ENCODE data around the gene KMT5C. TPM values are rescaled to one million over a fixed set of nuclear protein-coding genes. Genes with fewer than 3 reads are reported as not detected.

Gene KMT5C
- total and polyA plus RNA-seq, 7 experiments from 2014 or later: 0.84 to 63.3 (median 23.4) TPM

DNA sequence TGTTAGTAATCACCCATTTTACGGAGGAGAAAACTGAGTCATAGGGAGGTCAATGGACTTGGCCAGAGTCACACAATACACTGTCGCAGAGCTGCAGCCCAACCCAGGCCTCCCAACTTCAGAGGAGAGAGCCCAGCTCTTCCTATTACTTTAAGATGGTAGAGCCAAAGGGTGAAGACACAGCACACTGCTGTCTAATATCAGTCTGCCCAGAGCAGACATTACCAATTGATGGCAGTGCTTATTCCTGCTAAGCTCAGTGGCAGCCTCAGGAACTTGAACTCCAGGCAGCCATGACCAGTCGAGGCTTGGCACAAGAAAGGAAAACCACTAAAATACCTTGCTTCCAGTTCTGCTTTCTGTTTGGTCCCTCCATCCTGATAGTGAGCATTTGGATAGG is 33.0 kb upstream of the KMT5C start:
- CTCF ChIA-PET: no interaction called here
- intact Hi-C loops (cut with micrococcal nuclease): loop anchor here in 1 of 2 donors (10.0 kb wide), 1 partner anchor 162 kb away; the partner anchor contains the start of gene TNNT1
- POLR2A ChIA-PET: interaction anchor here (1.2 to 1.4 kb wide), 2 partner anchors 50 to 102 kb away, joined by 3 read pairs; no protein-coding TSS in a partner anchor
- DNase-seq: no peak
- H3K27me3 Mint-ChIP-seq: no peaks in the 10 kb centered on the region
- no peak overlapping the region for H3K4me3 ChIP-seq (ENCODE audit: low read length)
- peaks cover 0 to 4% of the 10 kb centered on the region in 2 donors for H3K4me1 ChIP-seq (ENCODE audit: control insufficient read depth in 2 of 2, insufficient read depth in 2 of 2, low read length in 2 of 2)
- no peak for ATAC-seq
- H3K36me3 Mint-ChIP-seq: peaks cover 0 to 3% (median 0%) of the 10 kb centered on the region in 5 donors
- peaks cover 0 to 13% (median 9%) of the 10 kb centered on the region in 7 donors for H3K4me1 Mint-ChIP-seq
- H3K9me3 ChIP-seq (ENCODE audit: control insufficient read depth in 2 of 3, low read length in 3 of 3): no peaks in the 10 kb centered on the region
- no peaks in the 10 kb centered on the region for H3K36me3 ChIP-seq (ENCODE audit: control insufficient read depth in 2 of 3, insufficient read depth in 3 of 3, low read length in 3 of 3)
- no peaks in the 10 kb centered on the region for H3K27me3 ChIP-seq (ENCODE audit: control insufficient read depth in 2 of 2, insufficient read depth in 2 of 2, low read length in 2 of 2)
- no peak overlapping the region for H3K27ac Mint-ChIP-seq
- H3K4me3 Mint-ChIP-seq: no peak overlapping the region
- H3K27ac ChIP-seq (ENCODE audit: low read depth, low read length): no peak overlapping the region
- H3K9me3 Mint-ChIP-seq: no peaks in the 10 kb centered on the region

DNA sequence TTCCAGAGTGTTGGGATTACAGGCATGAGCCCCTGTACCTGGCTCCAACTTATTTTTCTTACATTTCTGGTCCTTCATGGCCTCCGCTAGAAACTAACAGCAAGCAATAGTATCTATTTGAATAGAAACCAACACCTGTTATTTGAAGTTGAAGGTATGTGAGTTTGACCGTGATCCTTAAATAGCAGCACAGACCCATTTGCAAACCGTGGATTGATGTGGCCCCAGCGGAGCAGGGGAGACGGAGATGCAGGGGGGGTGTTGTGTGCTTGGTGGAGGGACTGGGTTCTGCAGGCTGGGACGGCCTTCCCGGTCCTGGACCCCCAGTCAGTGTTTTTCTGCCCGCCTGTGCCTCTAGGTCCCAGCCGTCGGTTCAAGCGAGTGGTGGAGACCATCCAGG is 31.4 kb upstream of the KMT5C start:
- intact Hi-C loops (cut with micrococcal nuclease): loop anchor here in 1 of 2 donors (10.0 kb wide), 1 partner anchor 163 kb away; the partner anchor contains the start of gene TNNT1
- Histone ChIP-seq H3K4me1 (ENCODE audit: control insufficient read depth in 2 of 2, insufficient read depth in 2 of 2, low read length in 2 of 2) (no peaks in the 10 kb centered on the region), H3K36me3 (ENCODE audit: control insufficient read depth in 2 of 3, insufficient read depth in 3 of 3, low read length in 3 of 3) (no peaks in the 10 kb centered on the region), H3K27ac (ENCODE audit: low read depth, low read length) (no peak overlapping the region), H3K27me3 (ENCODE audit: control insufficient read depth in 2 of 2, insufficient read depth in 2 of 2, low read length in 2 of 2) (no peaks in the 10 kb centered on the region), H3K4me3 (ENCODE audit: low read length) (no peak overlapping the region), H3K9me3 (ENCODE audit: control insufficient read depth in 2 of 3, low read length in 3 of 3) (no peaks in the 10 kb centered on the region)
- ATAC-seq: no peak
- H3K9me3 Mint-ChIP-seq: no peaks in the 10 kb centered on the region
- no peak for DNase-seq
- no peak overlapping the region for H3K4me3 Mint-ChIP-seq
- no peaks in the 10 kb centered on the region for H3K27me3 Mint-ChIP-seq
- H3K36me3 Mint-ChIP-seq: peaks cover 0 to 3% (median 0%) of the 10 kb centered on the region in 5 donors
- H3K27ac Mint-ChIP-seq: no peak overlapping the region
- ChIA-PET POLR2A (interaction anchor here (0.7 kb wide), 1 partner anchor 49 kb away, joined by 3 read pairs; no protein-coding TSS in a partner anchor), CTCF (no interaction called here)
- H3K4me1 Mint-ChIP-seq: peaks cover 0 to 8% (median 5%) of the 10 kb centered on the region in 7 donors

DNA sequence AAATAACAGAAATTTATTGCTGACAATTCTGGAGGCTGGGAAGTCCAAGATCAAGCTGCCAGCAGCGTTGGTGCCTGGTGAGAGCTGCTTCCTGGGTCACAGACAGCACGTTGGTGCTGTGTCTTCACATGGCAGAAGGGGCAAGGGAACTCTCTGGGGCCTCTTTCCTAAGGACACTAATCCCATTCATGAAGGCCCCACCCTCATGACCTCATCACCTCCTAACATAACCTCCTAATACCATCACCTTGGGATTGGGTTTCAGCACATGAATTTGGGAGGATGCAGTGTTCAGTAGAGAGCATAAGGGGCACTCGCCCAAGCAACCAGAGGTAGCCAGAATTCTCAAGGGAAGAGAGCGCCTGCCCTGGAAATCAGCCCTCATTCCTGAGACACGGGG is 30.2 kb upstream of the KMT5C start:
- ChIA-PET CTCF (no interaction called here), POLR2A (no interaction called here)
- no peak overlapping the region for H3K27ac ChIP-seq (ENCODE audit: low read depth, low read length)
- no peaks in the 10 kb centered on the region for H3K9me3 Mint-ChIP-seq
- H3K27ac Mint-ChIP-seq: no peak overlapping the region
- ATAC-seq (no peak), DNase-seq (no peak)
- intact Hi-C loops (cut with micrococcal nuclease): loop anchor here in 1 of 2 donors (10.0 kb wide), 1 partner anchor 165 kb away; the partner anchor contains the start of gene TNNT1
- peaks cover 0 to 8% (median 5%) of the 10 kb centered on the region in 7 donors for H3K4me1 Mint-ChIP-seq
- H3K4me3 Mint-ChIP-seq: no peak overlapping the region
- H3K4me1 ChIP-seq (ENCODE audit: control insufficient read depth in 2 of 2, insufficient read depth in 2 of 2, low read length in 2 of 2): no peaks in the 10 kb centered on the region
- peaks cover 0 to 3% (median 0%) of the 10 kb centered on the region in 5 donors for H3K36me3 Mint-ChIP-seq
- H3K27me3 ChIP-seq (ENCODE audit: control insufficient read depth in 2 of 2, insufficient read depth in 2 of 2, low read length in 2 of 2): no peaks in the 10 kb centered on the region
- no peaks in the 10 kb centered on the region for H3K36me3 ChIP-seq (ENCODE audit: control insufficient read depth in 2 of 3, insufficient read depth in 3 of 3, low read length in 3 of 3)
- H3K27me3 Mint-ChIP-seq: no peaks in the 10 kb centered on the region
- no peak overlapping the region for H3K4me3 ChIP-seq (ENCODE audit: low read length)
- H3K9me3 ChIP-seq (ENCODE audit: control insufficient read depth in 2 of 3, low read length in 3 of 3): no peaks in the 10 kb centered on the region

DNA sequence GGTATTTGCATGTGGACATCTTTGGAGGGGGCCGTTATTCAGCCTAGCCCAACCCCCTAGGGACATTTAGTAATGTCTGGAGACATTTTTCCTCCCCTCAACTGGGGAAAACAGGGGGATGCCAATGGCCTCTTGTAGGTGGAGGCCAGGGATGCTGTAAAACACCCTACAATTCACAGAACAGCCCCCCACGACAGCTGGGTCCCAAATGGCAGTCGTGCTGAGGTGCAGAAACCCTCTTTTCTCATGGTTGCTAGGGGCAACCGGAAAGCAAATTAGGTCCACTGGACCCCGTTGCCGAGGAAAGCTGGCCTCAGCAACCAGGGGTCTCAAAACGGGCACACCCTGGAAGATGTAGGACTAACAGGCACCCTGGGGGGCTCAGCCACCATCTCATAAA is 29.2 kb upstream of the KMT5C start:
- POLR2A ChIA-PET: no interaction called here
- DNase-seq: no peak
- H3K4me3 ChIP-seq (ENCODE audit: low read length): no peak overlapping the region
- no peak overlapping the region for H3K27ac ChIP-seq (ENCODE audit: low read depth, low read length)
- Mint-ChIP-seq H3K4me1 (peaks cover 0 to 4% (median 2%) of the 10 kb centered on the region in 7 donors), H3K36me3 (peaks cover 0 to under 1% (median 0%) of the 10 kb centered on the region in 5 donors), H3K4me3 (no peak overlapping the region), H3K27me3 (no peaks in the 10 kb centered on the region), H3K27ac (no peak overlapping the region), H3K9me3 (no peaks in the 10 kb centered on the region)
- ATAC-seq: no peak
- H3K36me3 ChIP-seq (ENCODE audit: control insufficient read depth in 2 of 3, insufficient read depth in 3 of 3, low read length in 3 of 3): no peaks in the 10 kb centered on the region
- CTCF ChIA-PET: no interaction called here
- intact Hi-C loops (cut with micrococcal nuclease): no loop called here
- H3K9me3 ChIP-seq (ENCODE audit: control insufficient read depth in 2 of 3, low read length in 3 of 3): no peaks in the 10 kb centered on the region
- H3K4me1 ChIP-seq (ENCODE audit: control insufficient read depth in 2 of 2, insufficient read depth in 2 of 2, low read length in 2 of 2): no peaks in the 10 kb centered on the region
- H3K27me3 ChIP-seq (ENCODE audit: control insufficient read depth in 2 of 2, insufficient read depth in 2 of 2, low read length in 2 of 2): no peaks in the 10 kb centered on the region

DNA sequence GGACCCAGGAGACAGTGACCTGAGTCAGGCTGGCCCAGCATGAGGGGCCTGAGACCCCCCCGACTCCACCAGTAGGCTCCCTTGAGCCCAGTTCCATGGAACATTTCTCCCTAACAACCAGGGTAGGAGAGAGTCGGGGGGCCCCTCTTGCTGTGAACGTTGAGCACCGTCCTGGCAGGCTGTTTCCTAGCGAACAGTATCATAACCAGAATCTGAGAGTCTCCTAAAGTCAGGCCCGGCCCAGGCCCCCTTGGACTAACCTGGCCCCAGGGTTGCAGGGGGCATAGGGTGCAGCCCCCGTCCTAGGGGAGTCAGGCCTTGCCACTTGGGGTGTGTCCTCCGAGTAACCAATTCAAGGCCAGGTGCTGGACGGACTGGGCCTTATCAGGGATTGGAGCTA is 28.3 kb upstream of the KMT5C start:
- intact Hi-C loops (cut with micrococcal nuclease): no loop called here
- H3K4me1 ChIP-seq (ENCODE audit: control insufficient read depth in 2 of 2, insufficient read depth in 2 of 2, low read length in 2 of 2): no peaks in the 10 kb centered on the region
- ChIA-PET CTCF (no interaction called here), POLR2A (no interaction called here)
- H3K9me3 ChIP-seq (ENCODE audit: control insufficient read depth in 2 of 3, low read length in 3 of 3): no peaks in the 10 kb centered on the region
- ATAC-seq (no peak), DNase-seq (no peak)
- no peaks in the 10 kb centered on the region for H3K27me3 ChIP-seq (ENCODE audit: control insufficient read depth in 2 of 2, insufficient read depth in 2 of 2, low read length in 2 of 2)
- H3K27ac ChIP-seq (ENCODE audit: low read depth, low read length): no peak overlapping the region
- Mint-ChIP-seq H3K4me1 (peaks cover 0 to 2% (median 0%) of the 10 kb centered on the region in 7 donors), H3K9me3 (no peaks in the 10 kb centered on the region), H3K4me3 (no peak overlapping the region), H3K27ac (no peak overlapping the region), H3K36me3 (no peaks in the 10 kb centered on the region), H3K27me3 (no peaks in the 10 kb centered on the region)
- no peak overlapping the region for H3K4me3 ChIP-seq (ENCODE audit: low read length)
- H3K36me3 ChIP-seq (ENCODE audit: control insufficient read depth in 2 of 3, insufficient read depth in 3 of 3, low read length in 3 of 3): no peaks in the 10 kb centered on the region

DNA sequence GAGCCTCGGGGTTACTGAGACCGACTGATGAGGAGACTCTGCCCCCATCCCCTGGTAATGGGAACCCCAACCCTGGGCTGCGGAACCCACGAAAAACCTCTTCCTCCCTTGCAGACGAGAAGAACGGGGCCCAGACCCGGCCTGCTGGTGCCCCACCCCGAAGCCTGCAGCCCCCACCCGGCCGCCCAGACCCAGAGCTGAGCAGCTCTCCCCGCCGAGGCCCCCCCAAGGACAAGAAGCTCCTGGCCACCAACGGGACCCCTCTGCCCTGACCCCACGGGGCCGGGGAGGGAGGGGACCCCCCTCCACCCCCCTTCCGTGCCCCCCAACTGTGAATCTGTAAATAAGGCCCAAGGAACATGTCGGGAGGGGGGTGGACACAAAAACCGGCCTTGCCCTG is 27.9 kb upstream of the KMT5C start:
- no peaks in the 10 kb centered on the region for H3K36me3 ChIP-seq (ENCODE audit: control insufficient read depth in 2 of 3, insufficient read depth in 3 of 3, low read length in 3 of 3)
- Mint-ChIP-seq H3K4me1 (peaks cover 0 to 2% (median 0%) of the 10 kb centered on the region in 7 donors), H3K27me3 (no peaks in the 10 kb centered on the region), H3K4me3 (no peak overlapping the region), H3K36me3 (no peaks in the 10 kb centered on the region), H3K9me3 (no peaks in the 10 kb centered on the region), H3K27ac (no peak overlapping the region)
- ATAC-seq (no peak), DNase-seq (no peak)
- H3K4me3 ChIP-seq (ENCODE audit: low read length): no peak overlapping the region
- ChIA-PET CTCF (no interaction called here), POLR2A (no interaction called here)
- H3K27me3 ChIP-seq (ENCODE audit: control insufficient read depth in 2 of 2, insufficient read depth in 2 of 2, low read length in 2 of 2): no peaks in the 10 kb centered on the region
- intact Hi-C loops (cut with micrococcal nuclease): no loop called here
- no peaks in the 10 kb centered on the region for H3K4me1 ChIP-seq (ENCODE audit: control insufficient read depth in 2 of 2, insufficient read depth in 2 of 2, low read length in 2 of 2)
- H3K27ac ChIP-seq (ENCODE audit: low read depth, low read length): no peak overlapping the region
- no peaks in the 10 kb centered on the region for H3K9me3 ChIP-seq (ENCODE audit: control insufficient read depth in 2 of 3, low read length in 3 of 3)
